Measurements from ENCODE around the gene ALX3.

GRCh38 chr1:110081061-110081460 is 10.6 kb upstream of the ALX3 start:
- TF ChIP-seq SIN3A (IDR thresholded peaks at IDR 0.05; ENCODE audit: borderline replicate concordance, insufficient read depth, low read length) (no peak), REST (IDR thresholded peaks at IDR 0.05; ENCODE audit: insufficient read depth in 1 of 2, low read depth in 2 of 2, low read length in 2 of 2) (no peak)

Data from PFSK-1 (cell line).